Ammon's horn (tissue), 1 donor: Measurements from ENCODE around the gene ELFN1.

ENCODE experiments used
- DNase-seq: peaks from one replicate; pipeline ENCODE4 v3.0.0-alpha.2; 2016; ENCODE audit warnings: low spot score

The ELFN1 gene

DNA sequence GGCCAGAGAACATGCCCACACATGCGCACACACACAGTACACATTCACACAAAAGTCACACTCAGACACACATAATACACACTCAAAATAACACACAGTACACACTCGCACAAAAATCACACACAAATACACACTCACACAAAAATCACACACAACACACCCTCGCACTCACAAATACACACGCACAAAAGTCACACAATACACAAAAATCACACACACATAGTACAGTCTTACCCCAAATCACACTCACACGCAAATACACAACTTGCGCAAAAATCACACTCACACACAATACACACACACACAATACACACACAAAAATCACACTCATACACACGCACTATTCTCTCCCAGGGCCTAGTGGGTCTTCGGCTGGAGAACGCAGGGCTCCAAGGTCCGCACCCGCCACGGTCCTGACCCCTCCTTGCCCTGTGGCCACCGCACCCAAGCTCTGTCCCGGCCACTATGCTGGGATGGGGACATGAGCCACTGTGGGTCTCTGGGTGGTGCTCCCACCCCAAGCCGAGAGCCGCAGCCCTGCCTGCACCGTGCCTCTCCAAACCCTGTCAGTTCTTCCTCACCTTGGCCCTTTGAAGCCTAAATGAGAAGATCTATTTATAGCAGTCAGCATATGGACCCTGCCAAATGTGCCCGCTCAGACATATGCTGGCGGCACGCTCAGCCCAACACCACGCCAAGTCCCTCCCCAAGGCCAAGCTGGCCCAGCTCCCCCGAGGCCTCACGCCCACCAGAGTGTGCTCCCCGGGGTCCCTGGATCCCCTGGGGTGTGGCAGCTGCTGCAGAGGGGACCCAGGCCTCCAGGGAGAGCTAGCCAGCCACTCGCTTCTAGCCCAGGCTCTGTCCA, 55.9 kb downstream of the ELFN1 start:
- no peak for DNase-seq

DNA sequence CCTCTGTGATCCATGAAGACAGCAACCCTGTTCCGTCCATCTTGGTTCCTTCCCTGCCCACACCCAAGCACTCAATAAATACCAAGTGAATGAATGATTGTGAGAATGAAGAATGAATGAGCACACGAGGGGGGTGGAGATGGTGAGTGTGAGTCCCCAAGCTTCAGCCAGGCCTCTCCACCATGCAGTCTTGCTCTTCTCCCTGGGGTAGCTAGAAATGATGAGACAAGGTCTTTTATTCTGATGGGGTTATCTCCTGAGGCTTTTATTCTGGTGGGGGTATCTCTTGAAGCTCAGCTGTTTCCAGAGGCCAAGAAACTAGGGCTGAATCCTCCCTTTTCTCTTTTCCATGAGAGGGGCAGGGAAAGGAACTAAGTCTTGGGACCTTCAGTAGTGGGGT, 57.0 kb downstream of the ELFN1 start:
- DNase-seq = no peak

DNA sequence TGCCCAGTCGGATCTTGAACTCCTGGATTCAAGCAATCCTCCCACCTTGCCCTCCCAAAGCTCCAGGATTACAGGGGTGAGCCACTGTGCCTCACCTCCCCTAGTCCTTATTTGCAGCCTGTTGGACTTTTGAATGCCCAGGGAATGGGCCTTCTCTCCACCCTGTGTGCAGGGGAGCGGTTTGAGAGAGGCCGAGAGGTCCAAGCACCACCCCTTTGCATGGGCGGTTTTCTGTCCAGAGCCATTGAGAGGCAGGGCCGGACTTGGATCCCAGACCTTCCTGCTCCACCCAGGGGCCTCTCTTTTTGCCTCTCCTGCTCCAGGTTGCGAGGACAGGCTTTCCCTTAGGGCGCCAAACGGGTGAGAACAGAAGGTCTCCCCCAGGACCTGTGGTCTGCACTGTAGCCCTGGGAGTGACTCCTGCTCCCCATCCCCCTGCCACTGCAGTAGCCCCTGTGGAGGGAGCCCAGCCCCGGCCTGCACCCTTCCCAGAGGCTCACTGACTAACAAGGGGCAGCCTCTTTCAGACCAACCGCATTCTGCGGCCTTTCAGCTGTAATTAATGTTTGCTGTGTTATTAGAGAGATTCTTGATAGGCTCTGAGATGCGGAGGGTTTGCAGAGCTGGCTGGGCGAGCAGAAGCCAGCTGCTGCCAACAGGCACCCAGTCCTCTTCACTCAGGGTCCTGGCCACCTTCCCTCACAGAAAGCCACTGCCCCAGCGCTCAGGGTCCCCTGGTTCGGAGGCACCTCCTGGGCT, 57.9 kb downstream of the ELFN1 start:
- no peak for DNase-seq

DNA sequence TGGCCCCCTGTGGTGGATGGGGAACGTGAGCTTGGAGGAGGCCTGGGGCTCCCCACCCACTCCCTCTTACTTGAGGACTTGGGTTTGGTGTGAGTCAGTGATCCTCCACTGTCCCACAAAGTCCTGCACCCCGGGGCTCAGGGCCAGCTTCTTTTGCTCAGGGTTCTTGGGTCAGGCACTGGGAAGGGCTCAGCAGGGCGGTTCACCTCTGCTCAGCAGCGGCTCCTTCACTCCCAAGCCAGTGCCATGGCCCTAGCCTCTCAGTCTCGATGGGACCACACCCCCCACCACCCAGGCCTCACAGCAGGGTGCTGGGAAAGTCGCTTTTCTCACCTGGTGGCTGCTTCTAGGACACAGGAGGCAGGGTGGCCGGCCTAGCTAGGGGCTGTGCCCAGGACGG, 59.1 kb downstream of the ELFN1 start:
- DNase-seq = no peak

DNA sequence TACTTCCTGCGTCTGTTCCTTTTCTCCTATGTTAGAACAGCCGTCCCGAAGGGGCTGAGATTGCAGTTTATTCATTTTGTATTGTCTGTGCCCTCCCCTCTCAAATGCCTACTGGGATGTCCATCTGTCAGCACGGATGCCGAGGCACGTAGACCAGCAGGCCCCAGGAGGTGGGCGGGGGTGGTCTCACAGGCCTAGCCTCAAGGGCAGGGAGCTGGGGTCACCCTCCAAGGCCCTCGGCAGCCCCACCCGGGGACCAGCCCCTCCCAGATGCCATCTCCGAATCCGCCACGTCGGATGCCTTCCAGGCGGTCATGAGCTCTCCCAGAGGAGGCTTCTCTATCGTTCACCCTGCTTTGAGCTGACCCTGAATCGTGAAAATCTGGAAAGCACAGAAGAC, 59.7 kb downstream of the ELFN1 start:
- no peak for DNase-seq

DNA sequence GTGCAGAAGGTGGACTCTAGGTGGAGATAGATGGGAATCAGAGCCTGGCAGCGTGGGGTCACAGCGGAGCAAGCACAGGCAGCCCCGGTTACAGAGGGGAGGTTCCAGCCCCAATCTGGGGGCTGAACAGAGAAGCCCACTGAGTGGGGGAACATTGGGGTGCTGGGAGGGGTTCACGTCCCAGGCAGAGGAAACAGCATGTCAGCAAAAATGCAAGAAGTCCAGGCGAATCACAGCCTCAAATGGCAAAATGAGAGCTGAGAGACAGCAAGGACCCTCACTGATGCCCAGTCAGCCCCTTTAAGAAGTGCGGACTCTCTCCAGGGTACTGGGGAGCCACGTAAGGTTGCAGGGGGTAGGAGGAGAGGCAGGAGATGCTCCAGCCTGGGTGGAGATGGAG, 62.0 kb downstream of the ELFN1 start:
- no peak for DNase-seq

DNA sequence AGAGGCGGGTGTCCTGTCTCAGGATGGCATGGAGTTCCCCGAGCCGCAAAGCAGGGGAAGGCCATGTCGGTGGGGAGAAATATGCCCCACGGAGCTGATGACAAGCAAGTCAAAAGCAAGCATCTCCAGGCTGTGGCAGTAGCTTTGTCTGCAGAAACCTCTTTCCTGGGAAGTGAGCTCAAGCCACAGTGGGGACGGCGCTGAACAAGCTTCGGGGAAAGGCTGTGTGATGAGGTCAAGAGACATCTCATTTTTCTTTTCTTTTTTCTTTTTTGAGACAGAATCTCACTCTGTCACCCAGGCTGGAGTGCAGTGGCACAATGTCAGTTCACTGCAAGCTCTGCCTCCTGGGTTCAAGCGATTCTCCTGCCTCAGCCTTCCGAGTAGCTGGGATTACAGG, 62.6 kb downstream of the ELFN1 start:
- DNase-seq = no peak

DNA sequence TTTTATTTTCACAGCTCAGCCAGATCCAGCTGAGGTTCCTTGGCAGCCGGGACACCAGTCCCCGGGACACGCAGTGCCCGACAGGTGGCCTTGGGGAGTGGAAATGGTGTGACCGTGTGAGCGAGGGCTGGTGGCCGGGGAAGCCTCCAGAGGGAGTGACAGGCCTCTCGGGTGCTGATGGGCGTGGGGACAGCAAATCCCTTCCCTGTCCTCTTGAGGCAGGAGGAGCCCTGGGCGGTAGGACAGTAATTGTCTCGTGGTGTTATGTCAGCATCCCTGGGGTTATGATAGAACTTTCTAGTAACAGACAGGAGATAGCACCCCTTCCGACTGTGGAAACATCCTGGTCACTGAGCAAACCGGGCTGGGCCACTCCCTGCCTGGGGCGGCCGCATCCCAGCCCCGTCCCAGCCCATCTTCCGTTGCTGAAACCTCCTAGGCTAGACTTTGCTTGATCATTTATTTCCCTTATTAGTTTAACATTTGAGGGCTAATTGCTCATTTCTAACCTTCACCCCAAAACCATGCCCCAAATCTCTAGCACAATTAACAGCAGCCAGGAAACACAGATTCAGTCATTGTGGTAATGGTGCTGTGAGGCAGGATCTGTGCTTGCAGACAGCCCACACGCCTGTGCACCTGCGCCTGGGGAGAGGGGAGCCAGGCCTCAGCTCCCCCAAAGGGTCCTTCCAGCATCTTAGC, 63.3 kb downstream of the ELFN1 start:
- no peak for DNase-seq

DNA sequence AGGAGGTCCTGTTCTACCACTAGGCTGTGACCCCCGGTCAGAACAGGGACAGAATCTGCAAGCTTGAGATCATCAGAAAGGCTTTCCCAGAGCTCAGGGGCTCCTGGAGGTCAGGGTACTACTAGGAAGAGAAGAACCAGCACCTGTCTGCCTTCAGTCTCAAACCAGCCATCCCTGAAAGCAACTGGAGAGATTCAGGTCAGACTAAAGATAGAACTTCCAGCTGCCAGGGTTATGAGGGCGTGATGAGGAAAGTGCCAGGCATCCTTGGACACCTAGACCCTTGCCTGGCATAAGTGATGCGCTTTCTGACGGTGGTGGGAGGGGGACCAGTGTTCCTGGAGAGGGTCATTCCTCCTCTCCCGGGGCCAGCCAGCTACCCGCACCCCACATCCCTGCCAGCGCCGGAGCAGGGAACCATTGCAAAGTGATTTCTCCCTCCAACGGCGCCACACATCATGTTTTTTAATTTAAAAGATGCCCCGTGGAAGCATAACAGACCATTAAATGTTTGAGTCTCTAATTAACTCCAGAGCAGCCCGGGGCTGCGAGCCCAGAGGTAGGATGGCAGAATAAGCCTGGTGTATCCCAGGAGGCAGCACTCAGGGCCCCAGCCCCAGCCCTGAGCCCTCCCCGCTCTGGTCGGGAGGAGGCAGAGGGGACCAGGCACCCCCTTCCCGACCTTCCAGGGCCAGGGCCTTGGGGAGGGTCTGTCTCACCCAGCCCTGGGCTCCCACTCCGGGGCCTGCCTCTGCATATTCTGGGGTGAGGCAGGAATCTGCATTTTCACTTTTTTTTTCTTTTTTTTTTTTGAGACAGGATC, 64.0 kb downstream of the ELFN1 start:
- DNase-seq = no peak

DNA sequence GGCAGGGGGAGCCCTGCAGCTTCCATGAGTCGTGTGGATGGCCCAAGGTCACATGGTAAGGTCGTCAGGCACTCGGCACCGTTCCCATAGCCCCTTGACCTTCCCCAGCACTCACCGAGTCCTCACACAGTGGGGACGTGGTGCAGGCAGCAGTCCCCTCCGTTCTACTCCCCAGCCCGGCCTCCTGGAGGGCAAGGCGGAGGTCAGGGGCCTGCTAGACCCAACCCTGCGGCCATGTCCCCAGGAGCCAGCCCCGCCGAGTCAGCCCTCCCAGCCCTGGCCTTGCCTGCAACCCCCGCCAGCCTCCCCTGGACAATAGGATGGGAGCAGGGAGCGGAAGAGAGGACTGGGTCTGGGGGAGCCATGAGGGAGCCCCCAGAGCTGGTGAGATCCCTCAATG, 65.2 kb downstream of the ELFN1 start:
- DNase-seq = no peak

DNA sequence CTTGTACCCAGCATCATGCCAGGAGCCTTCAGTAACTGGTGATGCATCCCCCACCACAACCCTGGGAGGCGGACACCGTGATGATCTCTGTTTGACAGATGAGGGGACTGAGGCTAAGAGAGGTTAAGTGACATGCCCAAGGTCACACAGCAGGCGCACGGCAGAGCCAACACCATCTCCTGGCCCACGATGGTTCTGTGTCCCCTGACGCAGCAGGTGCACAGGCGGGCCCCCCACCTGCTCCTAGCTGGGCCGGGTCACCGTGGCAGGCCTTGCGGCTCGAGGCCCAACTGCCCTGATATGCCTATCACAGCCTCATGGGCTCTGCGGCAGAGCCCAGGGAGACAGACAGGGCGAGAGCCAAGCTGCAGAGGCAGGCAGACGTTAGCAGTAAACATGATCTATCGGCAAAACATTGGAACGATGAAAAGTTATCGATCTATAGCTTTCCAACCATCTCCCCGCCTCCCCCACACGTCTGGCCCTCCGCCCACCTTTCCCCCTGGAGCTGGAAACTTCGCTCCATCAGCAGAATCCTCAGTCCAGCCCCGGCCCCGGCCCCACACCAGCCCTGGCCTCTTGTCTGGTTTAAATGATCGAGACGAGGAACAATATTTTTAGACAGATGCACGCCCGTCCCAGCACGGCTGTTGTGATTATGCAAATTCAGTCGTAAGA, 65.9 kb downstream of the ELFN1 start:
- DNase-seq = no peak

DNA sequence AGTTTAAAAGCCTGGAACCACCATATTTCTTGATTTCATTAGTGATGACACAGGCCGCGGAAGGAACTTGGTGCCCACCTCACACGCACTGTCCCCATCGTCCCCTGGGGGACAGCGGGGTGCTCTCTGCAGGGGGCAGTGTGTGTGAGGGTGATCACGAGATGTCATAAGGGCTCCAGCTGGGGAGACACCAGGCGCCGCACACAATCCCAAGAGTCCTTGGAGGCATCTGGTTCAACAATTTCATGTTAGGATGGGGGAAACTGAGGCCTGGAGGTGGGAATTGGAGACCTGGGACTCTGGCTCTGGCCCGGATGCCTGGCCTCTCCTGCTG, 66.4 kb downstream of the ELFN1 start:
- no peak for DNase-seq

DNA sequence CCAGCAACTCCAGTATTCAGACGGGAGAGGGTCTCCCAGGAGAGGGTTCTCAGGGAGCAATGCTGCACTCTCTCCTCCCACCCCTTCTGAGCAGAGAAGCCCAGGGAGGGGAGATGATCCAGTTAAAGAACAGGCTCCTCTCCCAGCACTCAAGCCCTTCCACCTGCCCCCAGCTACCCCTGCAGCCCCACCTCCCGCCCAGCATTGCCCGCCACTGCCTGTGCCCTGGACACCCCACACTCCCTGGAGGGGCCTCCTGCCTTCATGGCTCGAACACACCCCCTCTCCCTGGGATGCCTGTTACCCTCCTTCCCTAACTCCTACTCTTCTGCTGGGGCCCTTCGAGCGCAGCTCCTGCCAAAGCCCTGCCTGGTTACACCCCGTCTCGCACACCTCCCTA, 66.8 kb downstream of the ELFN1 start:
- DNase-seq = no peak

DNA sequence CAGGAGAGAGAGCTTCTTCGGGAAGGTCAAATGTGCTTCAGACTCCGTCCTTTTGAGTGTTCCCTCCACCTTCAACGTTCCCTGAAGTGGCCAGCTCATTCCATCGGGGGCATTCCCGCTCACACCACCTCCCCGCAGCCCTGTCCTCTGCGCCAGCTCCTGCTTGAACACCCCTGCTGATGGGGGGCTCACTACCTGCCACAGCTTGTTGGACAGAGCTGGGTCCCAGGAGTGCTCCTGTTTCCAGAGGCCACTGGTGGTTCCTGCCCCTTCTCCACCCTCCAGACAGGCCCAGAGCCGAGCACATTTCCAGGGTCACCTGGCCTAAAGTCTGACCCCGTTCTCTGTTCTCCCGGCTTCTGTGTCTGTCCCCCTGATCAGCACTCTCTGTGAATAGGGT, 67.4 kb downstream of the ELFN1 start:
- no peak for DNase-seq

DNA sequence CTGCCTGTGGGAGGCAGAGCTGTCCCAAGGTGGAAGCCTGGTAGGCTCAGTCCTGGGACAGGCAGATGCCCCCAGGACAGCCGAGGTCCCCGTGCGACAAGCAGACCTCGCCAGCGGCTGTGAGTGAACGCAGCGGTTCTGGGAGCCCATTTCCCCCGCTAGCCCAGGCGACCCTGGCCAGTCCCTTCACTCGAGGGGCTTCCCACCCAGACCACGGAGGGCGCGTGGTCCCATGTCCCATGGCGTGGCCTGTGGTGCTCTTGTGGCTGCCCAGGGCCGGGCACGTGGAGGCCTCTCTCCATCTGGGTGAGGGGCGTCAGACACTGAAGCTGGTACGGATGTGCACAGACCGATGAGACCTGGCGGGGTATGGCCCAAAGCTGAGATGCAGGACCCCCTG, 67.9 kb downstream of the ELFN1 start:
- DNase-seq = no peak

DNA sequence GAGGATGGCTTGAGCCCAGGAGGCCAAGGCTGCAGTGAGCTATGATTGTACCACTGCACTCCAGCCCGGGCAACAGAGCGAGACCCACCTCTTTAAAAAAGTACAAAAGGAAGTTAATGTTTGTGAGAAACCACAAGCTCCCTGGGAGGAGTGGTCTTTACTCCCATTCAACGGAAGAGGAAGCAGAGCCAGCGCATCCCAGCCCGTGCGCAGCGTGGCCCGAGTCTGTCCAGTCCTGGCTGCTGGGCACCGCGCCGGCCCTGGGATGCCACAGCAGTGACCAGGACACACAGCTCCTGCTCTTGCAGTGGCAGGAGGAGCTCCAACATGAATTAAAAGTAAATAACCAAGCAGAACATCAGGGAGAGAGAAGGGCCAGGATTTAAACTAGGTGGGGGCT, 68.4 kb downstream of the ELFN1 start:
- no peak for DNase-seq

DNA sequence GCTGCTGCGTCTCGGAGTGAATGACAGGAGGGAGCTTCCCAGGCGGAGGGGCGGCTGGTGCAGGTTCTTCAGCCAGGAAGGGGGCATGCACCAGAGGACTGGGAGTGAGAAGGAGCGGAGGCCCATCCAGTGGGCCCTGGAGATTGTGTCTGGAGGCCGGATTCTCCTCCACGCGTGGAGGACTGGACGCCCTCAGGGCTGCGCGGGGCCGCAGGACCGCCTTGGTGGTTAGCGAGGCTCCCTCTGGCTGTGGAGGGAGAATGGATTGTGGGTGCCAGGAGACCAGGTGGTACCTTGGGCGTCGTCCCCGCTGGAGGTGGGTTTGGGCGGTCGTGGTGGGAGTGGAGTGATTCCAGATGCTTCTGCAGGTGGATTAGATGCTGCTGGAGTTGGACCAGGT, 68.9 kb downstream of the ELFN1 start:
- no peak for DNase-seq

DNA sequence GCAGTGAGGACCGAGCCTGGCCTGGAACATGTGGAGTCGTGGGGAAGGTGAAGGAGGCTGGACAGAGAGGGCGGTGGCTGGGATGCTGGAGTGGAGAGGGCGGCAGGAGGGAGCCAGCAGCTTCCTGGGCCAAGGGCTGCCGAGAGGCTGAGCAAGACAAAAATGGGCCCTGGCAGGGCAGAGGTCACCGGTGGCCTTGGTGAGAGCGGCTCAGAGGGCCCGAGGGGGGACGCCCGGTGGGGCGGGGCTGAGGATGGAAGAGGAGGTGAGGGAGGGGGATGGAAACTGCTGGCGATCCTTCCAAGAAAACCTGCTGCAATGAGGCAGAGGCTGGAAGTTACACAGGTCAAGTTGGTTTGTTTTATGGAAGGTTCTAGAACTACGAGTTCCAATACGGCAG, 69.5 kb downstream of the ELFN1 start:
- DNase-seq = no peak

DNA sequence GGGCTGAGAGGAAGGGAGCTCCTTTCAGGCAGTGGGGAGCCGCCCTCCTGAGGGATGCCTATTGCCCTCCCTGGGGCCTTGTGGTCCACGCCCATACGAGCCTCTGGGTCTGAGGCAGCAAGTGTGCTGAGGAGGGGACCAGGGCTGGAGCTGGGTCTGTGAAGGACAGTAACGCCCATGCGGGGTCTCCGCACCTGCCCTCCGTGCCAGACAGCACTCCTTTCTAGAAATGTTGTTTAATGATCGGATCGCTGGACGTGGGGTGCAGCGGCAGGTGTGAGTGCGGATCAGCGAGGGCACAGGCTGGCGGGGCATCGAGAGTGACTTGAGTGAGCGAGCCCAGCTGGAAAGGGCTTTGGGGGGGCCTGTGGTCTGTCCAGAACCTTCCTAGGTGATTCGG, 70.1 kb downstream of the ELFN1 start:
- no peak for DNase-seq

DNA sequence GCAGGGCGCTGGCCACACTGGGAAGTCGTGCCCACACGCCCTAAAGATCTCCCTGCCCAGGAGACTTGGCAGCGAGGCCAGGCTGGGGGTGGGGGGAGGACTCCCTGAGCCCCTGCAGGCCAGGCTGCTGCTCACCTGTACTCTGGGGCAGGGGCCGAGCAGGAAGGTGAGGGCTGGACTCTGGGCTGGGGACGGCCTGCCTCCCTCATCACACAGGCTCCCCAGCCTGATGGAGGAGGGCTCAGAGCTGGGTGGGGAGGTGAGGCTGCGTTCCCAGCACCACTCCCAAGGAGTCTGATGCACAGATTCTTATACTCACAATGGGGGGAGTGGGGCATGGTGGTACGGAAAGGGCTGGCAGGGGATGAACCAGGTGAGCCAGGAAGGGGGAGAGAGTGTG, 71.2 kb downstream of the ELFN1 start:
- DNase-seq = no peak

DNA sequence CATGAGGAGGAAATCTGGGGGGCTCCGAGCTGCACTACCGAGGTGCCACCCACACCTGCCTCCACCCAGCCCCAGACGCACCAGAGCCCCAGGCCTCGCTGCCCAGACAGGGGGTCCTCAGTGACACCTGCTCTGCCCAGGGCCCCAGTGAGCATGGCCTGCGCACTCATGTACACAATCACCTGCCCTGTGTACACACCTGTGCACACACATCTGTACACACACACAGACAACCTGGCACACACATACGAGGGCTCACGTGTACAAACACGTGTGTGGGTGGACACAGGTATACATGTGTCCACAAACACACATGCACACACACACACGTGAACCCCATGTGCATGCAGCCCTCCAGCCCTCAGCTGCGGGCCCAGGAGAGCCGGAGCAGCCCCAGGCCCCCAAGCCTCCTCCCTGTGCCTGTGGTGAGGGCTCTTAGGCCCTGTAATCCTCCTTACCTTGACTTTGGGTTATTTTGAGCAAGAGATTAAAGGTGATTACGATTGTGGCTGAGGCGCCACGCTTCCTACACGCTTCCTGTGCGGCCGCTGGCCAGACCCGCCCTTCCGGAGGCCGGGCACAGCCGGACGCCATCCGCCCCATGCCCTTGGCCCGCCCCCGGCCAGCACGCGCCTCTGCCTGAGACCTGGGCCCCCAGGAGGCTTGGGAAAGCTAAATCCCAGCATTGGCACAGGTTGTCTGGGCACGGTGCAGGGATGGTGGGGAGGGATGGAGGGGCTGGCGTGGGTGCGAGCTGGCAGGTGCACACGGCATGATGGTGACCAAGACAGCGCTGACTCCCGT, 71.9 kb downstream of the ELFN1 start:
- DNase-seq = no peak
